Natural killer cell (primary cell): ENCODE data around the gene ZMYND12. TPM values are rescaled to one million over a fixed set of nuclear protein-coding genes. Genes with fewer than 3 reads are reported as not detected.

Experiments
- ATAC-seq, 3 donors: fragments of 150-1000 bp in 2 of 3; fragments of 200-7000 bp in 1 of 3; cut with Tn5 transposase; 1 replicate in 1 of 3; 2 replicates in 2 of 3; pipeline ENCODE4 v1.10.0; 2021; ENCODE audit warnings: mild to moderate bottlenecking in 2 of 3, moderate library complexity in 2 of 3
- DNase-seq, 2 donors: peaks; one replicate each; pipeline versions ENCODE4 v3.0.0 to v3.0.0-alpha.2; 2013 to 2021; ENCODE audit warnings: mixed read lengths in 1 of 2
- H3K27ac ChIP-seq: one replicate; pipeline ENCODE4 v1.5.1; 2013; ENCODE audit warnings: mild to moderate bottlenecking, low read length
- H3K27me3 ChIP-seq: one replicate; pipeline ENCODE4 v1.6.1; 2013; ENCODE audit warnings: low read length; ENCODE audit not compliant: control insufficient read depth, insufficient read depth
- H3K36me3 ChIP-seq: one replicate; pipeline ENCODE4 v1.6.1; 2013; ENCODE audit warnings: low read length; ENCODE audit not compliant: control insufficient read depth, insufficient read depth
- H3K4me1 ChIP-seq: one replicate; pipeline ENCODE4 v1.6.1; 2013; ENCODE audit warnings: low read length; ENCODE audit not compliant: control insufficient read depth, insufficient read depth
- H3K4me3 ChIP-seq: one replicate; pipeline ENCODE4 v1.5.1; 2013; ENCODE audit warnings: low read length
- H3K9me3 ChIP-seq: one replicate; pipeline ENCODE4 v1.6.1; 2013; ENCODE audit warnings: low read length; ENCODE audit not compliant: control insufficient read depth, insufficient read depth
- H3K27ac Mint-ChIP-seq, 2 donors: one replicate each; pipeline ENCODE4 v1.8.0; 2022; ENCODE audit warnings: mild to moderate bottlenecking in 2 of 2, mixed read lengths in 2 of 2, moderate library complexity in 1 of 2
- H3K27me3 Mint-ChIP-seq, 2 donors: one replicate each; pipeline ENCODE4 v1.8.0; 2022; ENCODE audit warnings: low read depth in 2 of 2, mixed read lengths in 2 of 2
- H3K36me3 Mint-ChIP-seq: one replicate; pipeline ENCODE4 v1.8.0; 2022; ENCODE audit warnings: mixed read lengths
- H3K4me1 Mint-ChIP-seq, 2 donors: one replicate each; pipeline ENCODE4 v1.8.0; 2022; ENCODE audit warnings: mixed read lengths in 2 of 2
- H3K4me3 Mint-ChIP-seq: one replicate; pipeline ENCODE4 v1.8.0; 2022; ENCODE audit warnings: mild to moderate bottlenecking, moderate library complexity, mixed read lengths
- H3K9me3 Mint-ChIP-seq, 2 donors: one replicate each; pipeline ENCODE4 v1.8.0; 2022; ENCODE audit warnings: mixed read lengths in 2 of 2
- WGBS: methylation state at CpG from one replicate; pipeline ENCODE4 v1.1.7; 2013; ENCODE audit warnings: missing lambda C conversion rate; ENCODE audit not compliant: insufficient coverage; 5-methylcytosine and 5-hydroxymethylcytosine counted together
- intact Hi-C: fragments of 100-400 bp; cut with micrococcal nuclease; formaldehyde crosslinking; loops from one replicate; pipeline ENCODE4 v1.14.2; 2022
- total RNA-seq, 4 donors: library from RNA; stranded (reverse); fragments of 120-200 nt in 1 of 4; gene quantifications; one replicate each; pipeline versions ENCODE4 v1.2.3 to v1.2.4, GENCODE V29; 2013 to 2022
- TF ChIP-seq, protein P1 (sequence below): fragments of 200-600 bp; IDR thresholded peaks from one replicate; pipeline ENCODE4 v1.8.0; 2022; ENCODE audit warnings: antibody characterized with exemption

ZMYND12 gene
- total RNA-seq, 3 donors from 2014 or later (not counting 1 experiment from before 2014, with no cell fraction given), result 0.47 to 1.1 (median 0.97) TPM

DNA sequence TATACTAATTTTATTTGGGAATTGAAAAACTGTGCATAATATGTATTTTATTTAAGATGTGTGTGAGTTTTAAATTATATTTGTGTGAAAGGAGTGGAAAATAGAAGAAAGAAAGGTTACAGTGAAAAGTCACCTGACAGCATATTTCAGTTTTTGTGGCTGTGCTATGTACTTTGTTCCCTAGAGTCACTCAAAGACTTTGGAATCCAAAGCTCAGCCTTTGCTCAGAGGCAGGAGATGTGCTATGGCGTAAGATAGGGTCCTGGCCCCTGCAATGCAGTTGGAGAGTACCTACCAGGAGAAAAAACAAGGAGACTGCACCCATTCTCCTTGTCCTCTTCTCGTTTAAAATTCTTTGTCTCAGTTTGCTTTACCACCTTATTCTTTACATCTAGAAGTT, 10.2 kb upstream of the ZMYND12 start:
- TF ChIP-seq, protein P1, sequence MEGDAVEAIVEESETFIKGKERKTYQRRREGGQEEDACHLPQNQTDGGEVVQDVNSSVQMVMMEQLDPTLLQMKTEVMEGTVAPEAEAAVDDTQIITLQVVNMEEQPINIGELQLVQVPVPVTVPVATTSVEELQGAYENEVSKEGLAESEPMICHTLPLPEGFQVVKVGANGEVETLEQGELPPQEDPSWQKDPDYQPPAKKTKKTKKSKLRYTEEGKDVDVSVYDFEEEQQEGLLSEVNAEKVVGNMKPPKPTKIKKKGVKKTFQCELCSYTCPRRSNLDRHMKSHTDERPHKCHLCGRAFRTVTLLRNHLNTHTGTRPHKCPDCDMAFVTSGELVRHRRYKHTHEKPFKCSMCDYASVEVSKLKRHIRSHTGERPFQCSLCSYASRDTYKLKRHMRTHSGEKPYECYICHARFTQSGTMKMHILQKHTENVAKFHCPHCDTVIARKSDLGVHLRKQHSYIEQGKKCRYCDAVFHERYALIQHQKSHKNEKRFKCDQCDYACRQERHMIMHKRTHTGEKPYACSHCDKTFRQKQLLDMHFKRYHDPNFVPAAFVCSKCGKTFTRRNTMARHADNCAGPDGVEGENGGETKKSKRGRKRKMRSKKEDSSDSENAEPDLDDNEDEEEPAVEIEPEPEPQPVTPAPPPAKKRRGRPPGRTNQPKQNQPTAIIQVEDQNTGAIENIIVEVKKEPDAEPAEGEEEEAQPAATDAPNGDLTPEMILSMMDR, result no peak
- Mint-ChIP-seq H3K27ac (no peak overlapping the region), H3K36me3 (no peaks in the 10 kb centered on the region), H3K27me3 (no peaks in the 10 kb centered on the region), H3K9me3 (no peaks in the 10 kb centered on the region), H3K4me1 (peaks cover 20 to 23% of the 10 kb centered on the region in 2 donors), H3K4me3 (no peak overlapping the region)
- Histone ChIP-seq H3K4me1 (peaks cover 12% of the 10 kb centered on the region), H3K9me3 (no peaks in the 10 kb centered on the region), H3K36me3 (peaks cover 3% of the 10 kb centered on the region), H3K27ac (no peak overlapping the region), H3K27me3 (no peaks in the 10 kb centered on the region), H3K4me3 (no peak overlapping the region)
- intact Hi-C loops, result loop anchor here (10.0 kb wide), 1 partner anchor 469 kb away; no protein-coding TSS in a partner anchor
- ATAC-seq (no peak), DNase-seq (no peak)
- WGBS, result 70% methylated on average over 2 of the region's 2 CpGs

DNA sequence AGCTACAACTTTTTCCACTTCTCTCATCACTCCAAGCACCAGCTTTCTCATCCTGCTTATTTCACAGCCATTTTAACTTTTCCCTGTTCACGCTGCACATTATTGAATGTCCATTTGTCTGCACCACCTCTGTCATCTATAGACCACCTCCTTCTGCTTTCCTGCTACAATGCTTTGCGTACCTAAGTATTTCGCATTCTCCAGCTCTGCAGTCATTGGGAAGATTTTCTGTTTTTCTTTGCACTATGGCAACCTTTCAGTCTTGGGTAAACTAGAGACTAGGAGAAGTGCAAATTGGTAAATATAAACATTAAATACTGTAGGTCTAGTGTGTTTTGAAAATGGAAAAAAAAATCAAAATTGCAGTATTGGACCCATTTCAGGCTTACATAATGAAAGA, 8.1 kb upstream of the ZMYND12 start:
- peaks cover 21% of the 10 kb centered on the region for H3K36me3 ChIP-seq
- H3K27ac ChIP-seq, result peak overlapping the region; percentile 74
- H3K9me3 ChIP-seq, result no peaks in the 10 kb centered on the region
- TF ChIP-seq, protein P1, result no peak
- Mint-ChIP-seq H3K9me3 (no peaks in the 10 kb centered on the region), H3K4me1 (peaks cover 23 to 32% of the 10 kb centered on the region in 2 donors), H3K4me3 (peak overlapping the region; percentile 87), H3K36me3 (peaks cover 16% of the 10 kb centered on the region), H3K27ac (peak overlapping the region; percentile 92), H3K27me3 (no peaks in the 10 kb centered on the region)
- H3K4me3 ChIP-seq, result peak overlapping the region; percentile 40
- WGBS, result over 99% methylated on average over 3 of the region's 3 CpGs
- peaks cover 12% of the 10 kb centered on the region for H3K4me1 ChIP-seq
- no peak for DNase-seq
- ATAC-seq, result no peak
- no peaks in the 10 kb centered on the region for H3K27me3 ChIP-seq
- intact Hi-C loops, result loop anchor here (5.0 to 10.0 kb wide), 2 partner anchors 218 to 471 kb away; partner anchors contain the start of gene YBX1

DNA sequence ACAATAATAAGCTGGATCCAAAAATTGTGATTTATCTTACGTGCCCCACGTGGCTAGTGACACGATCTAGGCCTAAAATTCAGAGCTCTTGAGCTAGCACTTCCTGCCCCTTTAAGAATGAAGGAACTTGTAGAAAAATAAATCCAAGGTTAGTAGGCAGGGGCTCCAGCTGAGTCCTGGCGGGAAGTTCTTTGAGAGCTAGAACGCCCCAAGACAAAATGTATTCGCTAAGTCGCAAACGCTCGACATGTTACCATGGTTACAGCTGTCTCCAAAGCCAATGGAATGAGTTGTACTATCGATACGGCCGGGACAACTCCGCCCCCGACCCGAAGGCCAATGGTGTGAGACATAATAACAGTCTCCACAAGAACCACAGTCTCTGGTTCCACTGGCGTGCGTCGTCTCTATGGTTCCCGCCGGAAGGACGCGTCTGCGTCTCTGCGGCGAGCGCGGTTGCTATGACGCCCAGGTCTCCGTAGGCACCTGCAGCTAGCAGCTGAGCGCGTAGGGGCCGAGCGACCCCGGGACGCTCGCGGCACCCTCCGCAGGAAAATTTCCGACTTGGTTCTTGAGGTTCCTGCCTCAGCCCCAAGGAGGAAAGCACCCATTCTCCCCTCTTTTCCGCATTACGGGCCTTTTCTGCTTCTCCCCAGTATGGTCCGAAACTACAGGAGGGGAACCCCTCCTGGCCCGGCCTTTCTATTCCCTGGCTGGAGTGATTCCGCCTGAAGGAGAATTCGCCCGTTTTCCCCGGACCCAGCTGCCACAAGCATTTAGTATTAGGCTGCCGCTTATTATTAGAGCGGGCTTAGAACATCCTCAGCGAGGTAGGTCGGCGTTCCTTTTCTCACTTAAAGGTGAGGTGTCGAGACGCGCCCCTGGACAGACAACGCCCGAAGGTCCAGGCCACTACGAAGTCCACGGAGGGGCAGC, 7.3 kb upstream of the ZMYND12 start, which contains the start of gene CCDC30:
Gene CCDC30 (plus strand): TSS at position 459 of the 936 bp plus-strand sequence. CDS start 17,266 bp downstream, outside the sequence.
- TF ChIP-seq, protein P1, result no peak
- no peaks in the 10 kb centered on the region for H3K9me3 Mint-ChIP-seq
- WGBS, result 3% methylated on average over 59 of the region's 59 CpGs
- intact Hi-C loops, result loop anchor here (5.0 to 10.0 kb wide), 2 partner anchors 219 to 472 kb away; partner anchors contain the start of gene YBX1
- H3K27me3 ChIP-seq, result no peaks in the 10 kb centered on the region
- H3K4me3 Mint-ChIP-seq, result peak within 1 kb of the TSS; percentile 87
- H3K27ac Mint-ChIP-seq, result peak within 1 kb of the TSS; percentile 92
- H3K4me1 ChIP-seq, result peaks cover 12% of the 10 kb centered on the region
- peak; percentile 95 to 99 for DNase-seq
- H3K36me3 Mint-ChIP-seq, result peaks cover 16% of the 10 kb centered on the region
- H3K4me1 Mint-ChIP-seq, result peaks cover 26 to 35% of the 10 kb centered on the region in 2 donors
- peaks cover 29% of the 10 kb centered on the region for H3K36me3 ChIP-seq
- ATAC-seq, result peak; percentile 95 to 100 (median 96)
- H3K4me3 ChIP-seq, result peak within 1 kb of the TSS; percentile 40
- no peaks in the 10 kb centered on the region for H3K9me3 ChIP-seq
- peak within 1 kb of the TSS; percentile 74 for H3K27ac ChIP-seq
- H3K27me3 Mint-ChIP-seq, result no peaks in the 10 kb centered on the region
